HG02885 (cell line): ENCODE measurements around the gene SLC23A3.
"Not testable (repeated sequence)": the region's sequence is repeated elsewhere in the genome, so short reads cannot be mapped to it uniquely, and the experiment has no call there.

Source experiments
- ATAC-seq: cut with Tn5 transposase; IDR thresholded peaks from one replicate; pipeline ENCODE4 v1.9.1; 2021; ENCODE audit warnings: mild to moderate bottlenecking; ENCODE audit not compliant: unreplicated experiment, poor library complexity

Gene SLC23A3

DNA sequence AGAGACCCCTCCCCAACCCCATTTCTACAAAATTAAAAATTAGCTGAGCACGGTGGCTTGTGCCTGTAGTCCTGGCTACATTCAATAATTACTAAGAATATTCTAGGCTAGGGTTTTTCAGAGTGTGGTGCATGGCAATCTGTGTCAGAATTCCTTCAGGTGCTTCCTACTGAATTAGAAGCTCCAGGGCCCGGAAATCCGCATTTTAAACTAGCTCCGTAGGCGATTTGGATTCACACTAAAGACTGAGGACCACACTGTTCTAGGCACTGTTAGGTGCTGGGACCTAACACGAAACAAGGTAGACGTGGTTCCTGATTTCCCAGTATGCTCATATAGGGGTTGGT is 36.1 kb upstream of the SLC23A3 start:
- no peak for ATAC-seq

DNA sequence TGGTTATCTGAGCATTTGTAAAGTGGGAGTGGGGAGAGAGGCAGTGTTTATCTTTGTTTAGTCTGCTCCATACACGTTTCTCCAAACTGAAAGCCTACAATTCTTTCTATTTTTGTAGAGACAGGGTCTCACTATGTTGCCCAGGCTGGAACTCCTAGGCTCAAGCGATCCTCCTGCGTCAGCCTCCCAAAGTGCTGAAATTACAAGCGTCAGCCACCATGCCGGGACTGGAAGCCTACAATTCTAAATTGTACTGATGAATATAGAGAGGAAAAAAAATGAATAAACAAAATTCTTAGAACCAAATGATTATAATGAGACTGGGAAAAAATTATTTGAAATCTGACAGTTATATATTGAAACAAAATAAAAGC is 35.3 kb upstream of the SLC23A3 start:
- ATAC-seq: no peak

DNA sequence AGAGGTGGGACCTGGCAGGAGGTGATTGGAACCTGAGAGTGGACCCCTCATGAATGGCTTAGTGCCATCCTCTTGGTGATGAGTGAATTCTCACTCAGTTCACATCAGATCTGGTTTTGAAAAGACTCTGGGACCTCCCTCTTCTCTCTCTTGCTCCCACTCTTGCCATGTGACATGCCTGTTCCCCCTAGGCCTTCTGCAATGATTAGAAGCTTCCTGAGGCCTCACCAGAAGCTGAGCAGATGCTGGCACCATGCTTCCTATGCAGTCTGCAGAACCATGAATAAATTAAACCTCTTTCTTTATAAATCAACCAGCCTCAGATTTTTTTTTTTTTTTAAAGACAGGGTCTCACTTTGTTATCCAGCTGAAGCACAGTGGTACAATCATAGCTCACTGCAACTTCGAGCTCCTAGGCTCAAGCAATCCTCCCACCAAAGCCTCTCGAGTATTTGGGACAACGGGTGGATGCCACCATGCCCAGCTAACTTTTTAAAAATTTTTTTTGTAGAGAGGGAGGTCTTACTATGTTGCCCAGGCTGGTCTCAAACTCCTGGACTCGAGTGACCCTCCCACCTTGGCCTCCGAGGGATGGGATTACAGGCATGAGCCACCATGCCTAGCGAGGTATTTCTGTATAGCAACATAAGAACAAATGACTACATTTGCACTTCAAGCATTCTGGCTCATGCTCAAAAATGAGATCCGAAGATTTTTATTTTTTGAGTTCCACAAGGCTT is 34.8 kb upstream of the SLC23A3 start:
- no peak for ATAC-seq

GRCh38 chr2:219201331-219201730 is 31.5 kb upstream of the SLC23A3 start:
- not testable (repeated sequence) for ATAC-seq

GRCh38 chr2:219200502-219201326 is 30.9 kb upstream of the SLC23A3 start:
- not testable (repeated sequence) for ATAC-seq

GRCh38 chr2:219199470-219200211 is 29.8 kb upstream of the SLC23A3 start:
- no peak for ATAC-seq

- ATAC-seq: no peak
Observed at GRCh38 chr2:219198974-219199373, 29.1 kb upstream of the SLC23A3 start.

GRCh38 chr2:219197388-219197787 is 27.6 kb upstream of the SLC23A3 start:
- no peak for ATAC-seq

DNA sequence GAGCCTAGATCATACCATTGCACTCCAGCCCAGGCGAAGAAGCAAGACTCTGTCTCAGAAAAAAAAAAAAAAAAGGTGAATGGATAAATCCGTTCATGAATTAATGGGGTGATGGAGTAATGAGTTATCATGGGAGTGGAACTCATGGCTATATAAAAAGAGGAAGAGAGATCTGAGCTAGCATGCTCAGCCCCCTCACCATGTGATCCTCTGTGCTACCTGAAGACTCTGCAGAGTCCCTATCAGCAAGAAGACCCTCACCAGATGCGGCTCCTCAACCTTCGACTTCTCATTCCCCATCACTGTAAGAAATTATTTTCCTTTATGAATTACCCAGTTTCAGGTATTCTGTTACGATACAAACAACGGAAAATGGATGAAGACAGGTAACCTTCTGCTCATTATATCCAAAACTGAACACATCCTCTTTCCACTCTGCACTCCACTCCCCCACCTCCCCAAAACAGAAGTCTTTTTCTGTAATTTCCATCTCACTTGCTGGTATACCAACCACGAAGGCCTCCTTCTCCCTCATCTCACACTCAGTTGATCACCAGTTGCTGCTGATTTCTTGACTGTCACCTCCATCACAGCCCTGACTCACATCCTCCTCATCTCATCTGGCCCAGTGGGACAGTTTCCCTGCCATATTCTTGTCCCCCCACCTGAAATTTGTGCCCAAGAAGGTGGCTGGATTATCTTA is 17.1 kb upstream of the SLC23A3 start:
- no peak for ATAC-seq

DNA sequence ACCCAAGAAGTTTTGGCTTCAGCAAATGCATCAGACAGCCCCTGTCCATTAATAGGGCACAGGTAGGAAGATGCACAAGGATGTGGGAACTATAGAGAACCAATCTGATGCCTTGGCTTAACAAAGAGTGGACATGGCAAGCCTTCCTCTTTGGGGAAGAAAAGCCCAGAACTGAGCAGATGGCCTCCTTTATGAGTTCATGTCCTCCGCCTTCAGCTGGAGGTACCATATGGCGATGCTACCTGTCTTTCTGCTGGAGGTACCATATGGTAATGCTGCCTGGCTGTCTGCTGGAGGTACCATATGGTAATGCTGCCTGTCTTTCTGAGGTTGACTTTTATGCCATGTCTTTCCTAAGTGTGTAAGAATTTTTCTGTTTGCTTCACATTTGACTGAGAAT is 14.3 kb upstream of the SLC23A3 start:
- no peak for ATAC-seq

DNA sequence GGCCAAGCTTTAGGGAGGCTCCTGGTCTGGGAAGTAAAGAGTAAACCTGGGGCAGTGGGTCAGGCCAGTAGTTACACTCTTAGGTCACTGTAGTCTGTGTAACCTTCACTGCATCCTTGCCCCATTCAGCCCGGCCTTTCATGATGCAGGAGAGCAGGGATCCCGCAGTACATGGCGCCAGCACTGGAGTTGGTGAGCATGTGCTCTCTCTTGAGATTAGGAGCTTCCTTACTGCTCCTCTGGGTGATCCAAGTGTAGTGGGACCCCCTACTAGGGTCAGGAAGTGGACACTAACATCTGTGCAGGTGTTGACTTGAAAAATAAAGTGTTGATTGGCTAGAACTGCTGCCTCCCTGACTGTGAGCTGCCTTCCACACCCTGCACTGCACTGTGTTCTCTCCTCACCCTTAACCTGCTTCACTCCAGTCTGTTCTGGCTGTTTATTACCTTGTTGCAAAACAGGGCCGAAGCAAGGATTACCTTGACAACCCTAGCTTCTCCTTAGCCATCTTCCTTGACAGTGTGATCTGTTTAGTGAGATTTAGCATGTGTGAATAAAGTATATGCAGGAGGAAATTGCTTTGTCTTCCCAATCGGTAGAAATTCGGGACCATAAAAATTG is 13.4 kb upstream of the SLC23A3 start:
- ATAC-seq: no peak

- ATAC-seq: no peak
Observed at GRCh38 chr2:219182331-219183150, 12.7 kb upstream of the SLC23A3 start.

DNA sequence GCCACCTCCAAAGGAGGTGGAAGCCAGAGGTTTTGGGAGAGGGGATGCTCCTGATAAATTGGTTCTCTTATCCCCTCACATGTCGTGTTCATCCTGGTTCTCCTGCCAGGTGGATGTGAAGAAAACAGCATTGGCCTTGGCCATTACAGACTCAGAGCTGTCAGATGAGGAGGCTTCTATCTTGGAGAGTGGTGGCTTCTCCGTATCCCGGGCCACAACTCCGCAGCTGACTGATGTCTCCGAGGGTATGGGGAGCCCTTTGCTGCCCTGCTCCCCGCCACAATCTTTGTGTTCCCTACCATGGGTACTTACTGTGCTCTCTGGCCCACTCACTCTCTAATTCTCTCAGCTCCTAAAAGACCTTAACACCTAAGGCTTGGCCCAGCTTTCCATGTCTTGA is 11.7 kb upstream of the SLC23A3 start:
- ATAC-seq: no peak

DNA sequence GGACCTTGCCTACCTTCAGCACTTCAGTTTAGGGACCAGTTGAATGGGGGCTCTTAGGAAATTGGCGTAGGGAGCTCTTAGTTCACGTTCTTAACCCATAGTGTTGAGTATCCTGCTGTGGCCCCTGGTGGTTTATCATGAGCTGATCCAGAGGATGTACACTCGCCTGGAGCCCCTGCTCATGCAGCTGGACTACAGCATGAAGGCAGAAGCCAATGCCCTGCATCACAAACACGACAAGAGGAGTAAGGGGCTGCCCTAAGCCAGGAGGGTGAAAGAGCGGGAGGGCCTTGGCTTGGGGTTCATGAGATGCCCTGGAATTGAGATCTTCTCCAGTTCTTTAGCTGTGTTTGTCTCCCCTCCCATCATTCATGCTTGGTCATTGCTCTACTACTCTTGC is 11.1 kb upstream of the SLC23A3 start:
- ATAC-seq: no peak

DNA sequence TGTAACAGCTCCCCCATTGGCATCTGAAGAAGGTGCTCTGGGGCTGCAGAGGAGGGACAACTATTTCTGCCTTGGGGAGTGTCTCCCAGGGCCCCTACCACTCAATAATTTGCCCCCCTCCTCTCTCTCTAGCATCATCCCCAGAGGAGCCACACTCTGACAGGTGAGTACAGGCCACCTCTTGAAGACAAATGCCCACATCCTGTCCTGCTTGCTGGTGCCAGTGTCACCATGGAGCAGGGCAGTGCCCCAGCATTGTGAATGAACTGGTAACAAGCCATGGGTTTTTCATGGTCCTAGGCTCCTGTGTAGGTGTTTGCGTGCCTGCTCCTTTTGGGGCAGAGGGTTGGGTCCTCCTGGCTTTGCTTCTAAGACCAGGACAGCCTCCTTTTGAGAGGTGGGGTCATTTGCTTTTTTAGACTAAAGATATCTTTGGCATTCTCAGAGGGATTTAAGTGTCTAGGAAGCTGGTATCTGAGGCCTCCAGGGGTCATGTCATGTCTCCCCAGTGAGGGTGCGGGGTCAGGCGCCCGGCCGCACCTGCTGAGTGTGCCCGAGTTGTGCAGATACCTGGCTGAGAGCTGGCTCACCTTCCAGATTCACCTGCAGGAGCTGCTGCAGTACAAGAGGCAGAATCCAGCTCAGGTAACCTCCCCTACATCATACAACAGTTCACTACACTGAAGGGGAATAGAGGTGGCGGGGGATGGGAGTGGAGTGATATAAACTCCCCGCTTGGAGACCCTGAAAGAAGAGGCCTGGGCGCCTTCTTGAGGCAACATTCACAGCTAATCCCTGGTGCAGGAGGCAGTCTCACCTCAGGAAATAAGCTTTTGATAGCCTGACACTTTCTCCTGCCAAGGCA is 10.0 kb upstream of the SLC23A3 start:
- no peak for ATAC-seq

DNA sequence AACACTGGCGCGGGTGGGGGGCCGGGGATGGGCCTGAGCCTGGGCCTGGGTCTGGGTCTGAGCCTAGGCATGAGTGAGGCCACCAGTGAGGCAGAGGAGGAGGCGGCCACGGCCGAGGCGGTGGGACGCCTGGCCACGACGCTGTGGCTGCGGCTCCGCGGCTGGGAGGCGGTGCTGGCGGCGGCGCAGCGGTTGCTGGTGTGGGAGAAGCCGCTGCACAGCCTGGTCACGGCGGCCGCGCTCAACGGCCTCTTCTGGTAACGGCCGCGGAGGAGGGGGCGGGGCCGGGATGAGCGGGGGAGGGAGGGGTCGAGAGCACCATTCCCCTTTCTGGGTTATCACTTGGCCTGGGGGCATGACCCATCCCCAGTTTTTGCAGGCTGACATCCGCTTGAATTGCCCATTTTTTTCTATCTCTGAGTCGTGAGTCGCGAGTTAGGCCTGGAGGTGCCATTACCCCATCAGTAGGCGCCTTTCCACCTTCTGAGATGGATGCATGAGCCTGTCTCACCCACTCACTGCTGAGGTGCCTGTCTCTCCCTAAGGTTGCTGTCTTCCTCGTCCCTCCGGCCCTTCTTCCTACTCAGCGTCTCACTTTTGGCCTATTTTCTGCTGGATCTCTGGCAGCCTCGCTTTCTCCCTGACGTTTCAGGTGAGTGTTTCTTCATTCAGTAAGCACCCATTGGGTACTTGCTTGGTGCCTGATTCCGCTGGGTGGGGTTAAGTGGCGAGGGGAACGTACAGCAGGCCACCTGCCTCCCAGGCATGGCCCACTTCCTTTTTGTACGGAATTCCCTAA is 8.7 kb upstream of the SLC23A3 start:
- ATAC-seq: peak; percentile 23

- ATAC-seq: peak; percentile 47
Observed at GRCh38 chr2:219177552-219178376, 7.9 kb upstream of the SLC23A3 start, which contains the start of gene RETREG2. TSS of gene RETREG2 (plus strand) at chr2:219178275. CDS start at chr2:219178353, 78 bp downstream.
